ENCODE measurements around the gene FGF10.

FGF10 gene

DNA sequence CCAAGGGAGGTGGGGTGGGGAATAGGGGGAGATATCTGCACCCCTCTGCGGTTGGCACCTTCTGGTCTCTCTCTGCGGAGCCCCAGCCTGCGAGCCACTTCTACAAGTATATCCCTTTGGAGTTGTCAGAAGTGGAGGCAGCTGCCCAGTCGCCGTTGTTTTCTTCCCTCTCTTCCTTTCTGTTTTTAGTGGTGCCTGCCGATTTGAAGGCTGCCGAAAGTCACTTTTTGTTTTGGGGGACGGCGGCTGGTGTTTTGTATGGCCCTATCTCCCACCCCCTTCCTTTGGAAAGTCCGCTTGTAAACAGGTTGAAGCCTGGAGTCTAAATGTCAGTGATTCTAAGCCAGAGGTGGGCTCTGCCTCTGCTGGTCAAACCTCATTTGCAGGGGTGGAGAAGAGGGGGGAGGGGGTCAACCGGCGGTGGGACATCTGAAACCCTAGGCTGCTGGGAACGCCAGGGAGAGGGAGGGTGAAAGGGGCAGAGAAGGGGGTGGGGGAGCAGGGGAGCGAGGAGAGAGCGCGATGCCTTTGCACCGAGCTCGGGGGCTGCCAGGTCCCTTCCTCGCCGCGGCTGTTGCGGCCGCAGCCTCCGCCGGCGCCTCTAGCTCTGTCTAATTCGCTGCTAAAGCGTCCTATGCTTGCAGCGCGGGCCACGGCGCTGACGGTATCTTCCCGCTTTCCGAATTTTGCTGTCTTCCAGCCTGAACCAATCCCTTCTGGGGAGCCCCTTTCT lies at the start of gene FGF10:
TSS of gene FGF10 (minus strand) at position 331 of the 733 bp plus-strand sequence. CDS start 738 bp downstream, outside the sequence.
- H3K27ac ChIP-seq = no peak within 1 kb of the TSS
- no peaks in the 10 kb centered on the region for H3K4me1 ChIP-seq (ENCODE audit: control insufficient read depth in 1 of 2, insufficient read depth in 1 of 2, low read depth in 1 of 2, low read length in 1 of 2)
- H3K27me3 ChIP-seq = peaks cover 62% of the 10 kb centered on the region
- H3K4me3 ChIP-seq (ENCODE audit: low read depth in 1 of 2, low read length in 1 of 2) = no peak within 1 kb of the TSS
- no peaks in the 10 kb centered on the region for H3K36me3 ChIP-seq
- H3K9me3 ChIP-seq = no peaks in the 10 kb centered on the region
- TF ChIP-seq, protein P1, sequence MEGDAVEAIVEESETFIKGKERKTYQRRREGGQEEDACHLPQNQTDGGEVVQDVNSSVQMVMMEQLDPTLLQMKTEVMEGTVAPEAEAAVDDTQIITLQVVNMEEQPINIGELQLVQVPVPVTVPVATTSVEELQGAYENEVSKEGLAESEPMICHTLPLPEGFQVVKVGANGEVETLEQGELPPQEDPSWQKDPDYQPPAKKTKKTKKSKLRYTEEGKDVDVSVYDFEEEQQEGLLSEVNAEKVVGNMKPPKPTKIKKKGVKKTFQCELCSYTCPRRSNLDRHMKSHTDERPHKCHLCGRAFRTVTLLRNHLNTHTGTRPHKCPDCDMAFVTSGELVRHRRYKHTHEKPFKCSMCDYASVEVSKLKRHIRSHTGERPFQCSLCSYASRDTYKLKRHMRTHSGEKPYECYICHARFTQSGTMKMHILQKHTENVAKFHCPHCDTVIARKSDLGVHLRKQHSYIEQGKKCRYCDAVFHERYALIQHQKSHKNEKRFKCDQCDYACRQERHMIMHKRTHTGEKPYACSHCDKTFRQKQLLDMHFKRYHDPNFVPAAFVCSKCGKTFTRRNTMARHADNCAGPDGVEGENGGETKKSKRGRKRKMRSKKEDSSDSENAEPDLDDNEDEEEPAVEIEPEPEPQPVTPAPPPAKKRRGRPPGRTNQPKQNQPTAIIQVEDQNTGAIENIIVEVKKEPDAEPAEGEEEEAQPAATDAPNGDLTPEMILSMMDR (IDR thresholded peaks at IDR 0.05) = no peak

GRCh38 chr5:44426944-44427343 lies 37.7 kb upstream of the FGF10 start:
- H3K36me3 ChIP-seq = no peaks in the 10 kb centered on the region
- TF ChIP-seq, protein P1 (IDR thresholded peaks at IDR 0.05) = no peak

GRCh38 chr5:44412286-44412685 lies 23.1 kb upstream of the FGF10 start:
- Histone ChIP-seq H3K27me3 (no peaks in the 10 kb centered on the region), H3K36me3 (no peaks in the 10 kb centered on the region), H3K27ac (no peak overlapping the region), H3K4me3 (ENCODE audit: low read depth in 1 of 2, low read length in 1 of 2) (no peak overlapping the region), H3K4me1 (ENCODE audit: control insufficient read depth in 1 of 2, insufficient read depth in 1 of 2, low read depth in 1 of 2, low read length in 1 of 2) (no peaks in the 10 kb centered on the region), H3K9me3 (no peaks in the 10 kb centered on the region)
- TF ChIP-seq, protein P1 (IDR thresholded peaks at IDR 0.05) = no peak

More at GRCh38 chr5:44426944-44427343, 37.7 kb upstream of the FGF10 start:
- no peaks in the 10 kb centered on the region for H3K27me3 ChIP-seq
- H3K9me3 ChIP-seq = no peaks in the 10 kb centered on the region
- no peak overlapping the region for H3K27ac ChIP-seq
- no peaks in the 10 kb centered on the region for H3K4me1 ChIP-seq (ENCODE audit: control insufficient read depth in 1 of 2, insufficient read depth in 1 of 2, low read depth in 1 of 2, low read length in 1 of 2)
- no peak overlapping the region for H3K4me3 ChIP-seq (ENCODE audit: low read depth in 1 of 2, low read length in 1 of 2)

DNA sequence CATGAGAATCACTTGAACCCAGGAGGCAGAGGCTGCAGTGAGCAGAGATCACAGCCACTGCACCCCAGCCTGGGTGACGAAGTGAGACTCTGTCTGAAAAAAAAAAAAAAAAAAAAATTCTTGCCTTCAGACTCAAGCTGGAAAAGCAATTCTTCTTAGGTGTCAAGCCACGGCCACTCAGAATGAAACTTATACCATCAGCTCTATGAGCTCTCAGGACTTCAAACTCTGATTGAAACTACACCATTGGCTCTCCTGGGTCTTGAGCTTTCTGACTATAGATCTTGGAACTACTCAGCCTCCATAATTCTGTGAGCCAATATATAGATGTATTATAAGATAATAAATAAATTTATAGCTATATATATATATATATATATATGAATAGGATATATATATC lies 12.9 kb upstream of the FGF10 start:
- Histone ChIP-seq H3K9me3 (no peaks in the 10 kb centered on the region), H3K4me1 (ENCODE audit: control insufficient read depth in 1 of 2, insufficient read depth in 1 of 2, low read depth in 1 of 2, low read length in 1 of 2) (no peaks in the 10 kb centered on the region), H3K27me3 (no peaks in the 10 kb centered on the region), H3K36me3 (no peaks in the 10 kb centered on the region), H3K4me3 (ENCODE audit: low read depth in 1 of 2, low read length in 1 of 2) (no peak overlapping the region), H3K27ac (no peak overlapping the region)
- TF ChIP-seq, protein P1 (IDR thresholded peaks at IDR 0.05) = no peak

DNA sequence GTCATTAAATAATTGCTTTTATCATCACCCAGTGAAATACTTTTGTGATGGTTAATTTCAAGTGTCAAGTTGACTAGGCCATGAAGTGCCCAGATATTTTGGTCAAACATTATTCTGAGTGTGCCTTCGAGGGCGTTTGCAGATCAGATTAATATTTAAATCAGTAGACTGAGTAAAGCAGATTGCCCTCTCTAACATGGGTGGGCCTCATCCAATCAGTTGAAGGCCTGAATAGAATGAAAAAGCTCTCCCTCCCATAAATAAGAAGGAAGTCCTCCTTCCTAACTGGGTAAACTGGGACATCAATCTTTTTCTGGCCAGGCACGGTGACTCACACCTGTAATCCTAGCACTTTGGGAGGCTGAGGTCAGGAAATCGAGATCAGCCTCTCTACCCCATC lies 12.4 kb upstream of the FGF10 start:
- H3K27ac ChIP-seq = no peak overlapping the region
- H3K4me3 ChIP-seq (ENCODE audit: low read depth in 1 of 2, low read length in 1 of 2) = no peak overlapping the region
- H3K9me3 ChIP-seq = no peaks in the 10 kb centered on the region
- TF ChIP-seq, protein P1 (IDR thresholded peaks at IDR 0.05) = no peak
- no peaks in the 10 kb centered on the region for H3K27me3 ChIP-seq
- no peaks in the 10 kb centered on the region for H3K36me3 ChIP-seq
- no peaks in the 10 kb centered on the region for H3K4me1 ChIP-seq (ENCODE audit: control insufficient read depth in 1 of 2, insufficient read depth in 1 of 2, low read depth in 1 of 2, low read length in 1 of 2)
